Activated CD4-positive, alpha-beta T cell treated with anti-CD3 and anti-CD28 coated beads for 36 hours (primary cell): ENCODE data around the gene VEZT. TPM values are rescaled to one million over a fixed set of nuclear protein-coding genes. Genes with fewer than 3 reads are reported as not detected.
A peak's percentile ranks its signal among the peaks of the same experiment; 100 is the strongest.

Experiments
- ATAC-seq: fragments of 200-7000 bp; cut with Tn5 transposase; one replicate; pipeline ENCODE4 v1.10.0; 2021; ENCODE audit warnings: mild to moderate bottlenecking, moderate library complexity
- CTCF ChIA-PET: fragments of 350-600 bp; sonication (Branson Sonifier 250); formaldehyde crosslinking; loops from one replicate; lab custom pipeline; 2021; ENCODE audit warnings: antibody characterized with exemption; lab: Charles Lee
- POLR2A ChIA-PET: fragments of 350-600 bp; sonication (Branson Sonifier 250); formaldehyde crosslinking; loops from one replicate; lab custom pipeline; 2021; ENCODE audit warnings: antibody characterized with exemption, inconsistent platforms; lab: Charles Lee
- DNase-seq: peaks from one replicate; pipeline ENCODE4 v3.0.0-alpha.2; 2020
- H3K27ac Mint-ChIP-seq: one replicate; pipeline ENCODE4 v1.8.0; 2021; ENCODE audit warnings: mixed read lengths
- H3K27me3 Mint-ChIP-seq: one replicate; pipeline ENCODE4 v1.8.0; 2021; ENCODE audit warnings: mixed read lengths
- H3K36me3 Mint-ChIP-seq: one replicate; pipeline ENCODE4 v1.8.0; 2021; ENCODE audit warnings: low read depth, mixed read lengths
- H3K4me1 Mint-ChIP-seq: one replicate; pipeline ENCODE4 v1.8.0; 2021; ENCODE audit warnings: mixed read lengths
- H3K4me3 Mint-ChIP-seq: one replicate; pipeline ENCODE4 v1.8.0; 2021; ENCODE audit warnings: mild to moderate bottlenecking, moderate library complexity, mixed read lengths
- H3K9me3 Mint-ChIP-seq: one replicate; pipeline ENCODE4 v1.8.0; 2021; ENCODE audit warnings: low read depth, mixed read lengths
- intact Hi-C, 2 experiments: fragments of 100-400 bp; cut with DNase I in 1 of 2; cut with micrococcal nuclease in 1 of 2; formaldehyde crosslinking; loops; one replicate each; pipeline versions ENCODE4 v1.14.2 to v1.15.1; 2022 to 2024; cut with DNase I, micrococcal nuclease
- total RNA-seq, 2 experiments: library from RNA; stranded (reverse); gene quantifications; one replicate each; pipeline ENCODE4 v1.2.3, GENCODE V29; 2021

The VEZT gene
- total RNA-seq, 2 experiments from 2014 or later: 55.8 to 72.7 TPM

- ChIA-PET POLR2A (no interaction called here), CTCF (interaction anchor here (1.0 to 1.4 kb wide), 2 partner anchors 13 to 16 kb away, joined by 3 read pairs; no protein-coding TSS in a partner anchor)
- Mint-ChIP-seq H3K4me3 (no peak overlapping the region), H3K27ac (peak overlapping the region; percentile 21), H3K9me3 (no peaks in the 10 kb centered on the region), H3K36me3 (no peaks in the 10 kb centered on the region), H3K4me1 (peaks cover 26% of the 10 kb centered on the region), H3K27me3 (peaks cover 2% of the 10 kb centered on the region)
- intact Hi-C loops: no loop called here
- ATAC-seq (no peak), DNase-seq (no peak)
Measured at GRCh38 chr12:95202691-95203486, 14.7 kb upstream of the VEZT start.

DNA sequence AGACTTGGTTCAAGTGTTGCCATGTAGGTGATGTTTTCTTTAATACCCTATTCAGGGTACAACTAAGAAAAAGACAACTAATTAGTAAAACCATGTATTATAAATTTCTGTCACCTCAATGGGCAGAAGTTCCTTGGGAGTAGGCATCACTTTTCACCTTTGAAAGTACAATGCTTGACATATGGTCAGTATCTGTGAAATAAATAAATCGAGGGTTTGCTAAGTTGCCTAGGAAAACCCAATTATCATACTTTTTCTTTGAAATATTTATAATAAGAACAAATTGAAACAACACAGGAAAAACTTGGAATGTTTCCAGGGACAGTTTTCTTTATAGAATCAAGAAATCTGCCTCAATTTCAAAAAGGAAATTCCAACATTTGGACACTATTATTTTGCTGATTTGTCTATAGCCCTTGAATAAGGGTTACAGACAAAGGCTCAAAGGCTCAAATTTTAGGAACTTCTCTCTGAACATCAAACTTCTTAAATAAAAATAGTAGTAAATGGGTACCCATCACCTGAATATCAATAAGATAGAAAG lies 14.0 kb upstream of the VEZT start:
- H3K27me3 Mint-ChIP-seq: peaks cover 2% of the 10 kb centered on the region
- ATAC-seq (no peak), DNase-seq (no peak)
- ChIA-PET POLR2A (no interaction called here), CTCF (interaction anchor here (1.0 kb wide), 1 partner anchor 331 kb away, joined by 3 read pairs; no protein-coding TSS in a partner anchor)
- intact Hi-C loops: no loop called here
- H3K36me3 Mint-ChIP-seq: no peaks in the 10 kb centered on the region
- H3K9me3 Mint-ChIP-seq: no peaks in the 10 kb centered on the region
- H3K27ac Mint-ChIP-seq: no peak overlapping the region
- no peak overlapping the region for H3K4me3 Mint-ChIP-seq
- H3K4me1 Mint-ChIP-seq: peaks cover 26% of the 10 kb centered on the region

DNA sequence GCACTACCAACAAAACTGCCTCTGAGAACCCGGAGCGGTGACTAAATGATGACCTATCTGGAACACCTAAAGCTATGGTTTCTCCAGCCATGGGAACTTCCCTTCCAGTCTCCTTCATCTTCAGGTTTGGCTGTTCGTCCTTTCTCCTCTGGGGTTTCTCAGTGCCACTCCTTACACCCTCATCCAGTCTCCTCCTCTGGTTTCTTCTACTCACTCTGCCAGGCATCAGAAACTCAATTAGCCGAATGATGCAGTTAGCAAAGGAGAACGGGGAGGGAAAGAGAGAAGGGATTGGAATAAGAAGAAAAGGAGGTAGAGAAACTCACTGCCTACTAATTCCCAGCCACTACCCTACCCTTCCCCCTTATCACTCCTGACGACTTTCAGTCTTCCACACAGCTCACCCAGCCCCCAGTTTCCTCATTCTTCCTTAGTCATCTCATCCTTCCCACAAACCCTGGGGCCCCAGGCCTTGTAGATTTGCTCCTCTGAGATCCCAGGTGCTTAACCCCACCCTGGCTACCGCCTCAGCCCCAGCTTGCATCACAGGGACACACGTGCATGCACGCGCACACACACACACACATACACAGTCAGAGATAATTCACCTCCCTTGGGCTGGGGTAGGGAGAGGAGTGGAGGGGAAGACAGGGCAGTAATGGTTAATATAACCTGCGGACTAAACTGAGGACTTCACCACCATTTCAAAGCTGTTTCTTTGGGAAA lies 13.3 kb upstream of the VEZT start:
- CTCF ChIA-PET: interaction anchor here (1.0 kb wide), 1 partner anchor 330 kb away, joined by 3 read pairs; no protein-coding TSS in a partner anchor
- intact Hi-C loops: no loop called here
- Mint-ChIP-seq H3K4me3 (no peak overlapping the region), H3K4me1 (peaks cover 26% of the 10 kb centered on the region), H3K27ac (peak overlapping the region; percentile 69), H3K9me3 (no peaks in the 10 kb centered on the region), H3K36me3 (no peaks in the 10 kb centered on the region), H3K27me3 (peaks cover 2% of the 10 kb centered on the region)
- peak; percentile 39 for DNase-seq
- POLR2A ChIA-PET: no interaction called here
- ATAC-seq: peak; percentile 55

- intact Hi-C loops: no loop called here
- no peak overlapping the region for H3K4me3 Mint-ChIP-seq
- H3K27ac Mint-ChIP-seq: no peak overlapping the region
- CTCF ChIA-PET: no interaction called here
- POLR2A ChIA-PET: no interaction called here
- H3K36me3 Mint-ChIP-seq: no peaks in the 10 kb centered on the region
- ATAC-seq (no peak), DNase-seq (no peak)
- no peaks in the 10 kb centered on the region for H3K9me3 Mint-ChIP-seq
- H3K4me1 Mint-ChIP-seq: peaks cover 26% of the 10 kb centered on the region
- peaks cover 2% of the 10 kb centered on the region for H3K27me3 Mint-ChIP-seq
Measured at GRCh38 chr12:95205016-95205624, 12.5 kb upstream of the VEZT start.

GRCh38 chr12:95205685-95206084 lies 11.9 kb upstream of the VEZT start:
- H3K4me1 Mint-ChIP-seq: peaks cover 22% of the 10 kb centered on the region
- intact Hi-C loops: no loop called here
- ChIA-PET CTCF (no interaction called here), POLR2A (no interaction called here)
- no peak overlapping the region for H3K4me3 Mint-ChIP-seq
- no peak for ATAC-seq
- peaks cover 2% of the 10 kb centered on the region for H3K27me3 Mint-ChIP-seq
- no peak overlapping the region for H3K27ac Mint-ChIP-seq
- H3K36me3 Mint-ChIP-seq: no peaks in the 10 kb centered on the region
- DNase-seq: no peak
- H3K9me3 Mint-ChIP-seq: no peaks in the 10 kb centered on the region

- H3K9me3 Mint-ChIP-seq: no peaks in the 10 kb centered on the region
- ATAC-seq: no peak
- H3K27ac Mint-ChIP-seq: no peak overlapping the region
- ChIA-PET CTCF (interaction anchor here (0.6 kb wide), 1 partner anchor 168 kb away, joined by 3 read pairs; no protein-coding TSS in a partner anchor), POLR2A (no interaction called here)
- peaks cover 19% of the 10 kb centered on the region for H3K4me1 Mint-ChIP-seq
- H3K4me3 Mint-ChIP-seq: no peak overlapping the region
- H3K27me3 Mint-ChIP-seq: peaks cover 2% of the 10 kb centered on the region
- intact Hi-C loops: no loop called here
- H3K36me3 Mint-ChIP-seq: no peaks in the 10 kb centered on the region
- no peak for DNase-seq
Measured at GRCh38 chr12:95206916-95207315, 10.7 kb upstream of the VEZT start.

DNA sequence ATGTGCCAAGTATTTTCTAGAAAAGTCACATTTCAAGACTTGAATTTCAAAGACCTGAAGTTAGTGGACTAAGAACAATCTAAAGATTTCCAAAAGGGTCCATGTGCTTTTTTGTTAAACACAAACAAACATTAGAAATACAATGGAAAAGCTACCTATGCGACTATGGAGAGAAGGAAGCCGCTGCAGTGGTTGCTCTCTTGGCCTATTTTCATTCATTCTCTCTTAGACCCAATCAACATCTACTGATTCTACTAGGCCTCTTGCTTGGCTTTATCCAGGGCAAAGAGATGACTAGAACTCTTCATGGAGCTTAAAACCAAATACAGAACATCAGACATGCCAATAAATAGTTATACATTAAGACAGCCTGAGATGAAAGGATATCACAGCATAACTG lies 10.2 kb upstream of the VEZT start:
- Mint-ChIP-seq H3K27ac (no peak overlapping the region), H3K27me3 (peaks cover 2% of the 10 kb centered on the region), H3K4me3 (no peak overlapping the region), H3K4me1 (peaks cover 19% of the 10 kb centered on the region), H3K36me3 (no peaks in the 10 kb centered on the region), H3K9me3 (no peaks in the 10 kb centered on the region)
- DNase-seq (no peak), ATAC-seq (no peak)
- intact Hi-C loops: no loop called here
- ChIA-PET POLR2A (no interaction called here), CTCF (no interaction called here)

- H3K4me3 Mint-ChIP-seq: no peak overlapping the region
- ChIA-PET POLR2A (no interaction called here), CTCF (interaction anchor here (0.7 kb wide), 1 partner anchor 52 kb away, joined by 3 read pairs; no protein-coding TSS in a partner anchor)
- no peak for DNase-seq
- no peaks in the 10 kb centered on the region for H3K27me3 Mint-ChIP-seq
- H3K4me1 Mint-ChIP-seq: peaks cover 11% of the 10 kb centered on the region
- ATAC-seq: no peak
- no peak overlapping the region for H3K27ac Mint-ChIP-seq
- no peaks in the 10 kb centered on the region for H3K36me3 Mint-ChIP-seq
- no peaks in the 10 kb centered on the region for H3K9me3 Mint-ChIP-seq
- intact Hi-C loops: no loop called here
Measured at GRCh38 chr12:95208678-95209077, 8.9 kb upstream of the VEZT start.

DNA sequence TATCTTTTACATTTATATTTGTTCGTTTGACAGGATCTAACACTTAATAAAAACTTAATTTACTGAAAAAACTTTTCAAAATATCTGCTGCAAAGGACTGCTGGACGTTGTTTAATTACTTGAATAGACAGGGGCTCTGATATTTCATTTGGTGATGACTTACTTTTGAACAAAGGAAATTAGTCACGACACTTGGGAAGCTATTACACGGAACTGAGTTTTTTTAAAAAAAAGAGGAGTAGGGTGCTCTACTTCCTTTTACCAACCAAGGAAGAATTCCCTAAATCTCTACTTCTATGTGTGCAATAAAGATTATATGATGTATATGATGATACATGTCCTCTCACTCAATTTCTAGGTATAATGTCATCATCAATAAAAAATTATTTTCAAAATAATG lies 5.0 kb upstream of the VEZT start:
- intact Hi-C loops: no loop called here
- no peaks in the 10 kb centered on the region for H3K9me3 Mint-ChIP-seq
- ATAC-seq: no peak
- peaks cover 3% of the 10 kb centered on the region for H3K27me3 Mint-ChIP-seq
- H3K27ac Mint-ChIP-seq: no peak overlapping the region
- CTCF ChIA-PET: interaction anchor here (0.6 kb wide), 1 partner anchor 28 kb away, joined by 4 read pairs; no protein-coding TSS in a partner anchor
- no peak for DNase-seq
- H3K4me3 Mint-ChIP-seq: no peak overlapping the region
- POLR2A ChIA-PET: no interaction called here
- H3K4me1 Mint-ChIP-seq: peaks cover 7% of the 10 kb centered on the region
- H3K36me3 Mint-ChIP-seq: peaks cover under 1% of the 10 kb centered on the region

GRCh38 chr12:95213119-95213518 lies 4.5 kb upstream of the VEZT start:
- ChIA-PET CTCF (no interaction called here), POLR2A (no interaction called here)
- intact Hi-C loops: no loop called here

GRCh38 chr12:95213928-95214327 lies 3.7 kb upstream of the VEZT start:
- Mint-ChIP-seq H3K27ac (no peak overlapping the region), H3K9me3 (no peaks in the 10 kb centered on the region), H3K27me3 (peaks cover 3% of the 10 kb centered on the region), H3K4me3 (no peak overlapping the region), H3K4me1 (peaks cover 9% of the 10 kb centered on the region), H3K36me3 (peaks cover 3% of the 10 kb centered on the region)
- DNase-seq: no peak
- intact Hi-C loops: no loop called here
- POLR2A ChIA-PET: interaction anchor here (0.7 kb wide), 1 partner anchor 8 kb away, joined by 7 read pairs; no protein-coding TSS in a partner anchor
- no peak for ATAC-seq
- CTCF ChIA-PET: interaction anchor here (1.2 kb wide), 1 partner anchor 31 kb away, joined by 3 read pairs; no protein-coding TSS in a partner anchor

More at GRCh38 chr12:95213119-95213518, 4.5 kb upstream of the VEZT start:
- ATAC-seq: no peak
- Mint-ChIP-seq H3K27ac (no peak overlapping the region), H3K36me3 (peaks cover 2% of the 10 kb centered on the region), H3K27me3 (peaks cover 3% of the 10 kb centered on the region), H3K9me3 (no peaks in the 10 kb centered on the region), H3K4me3 (no peak overlapping the region), H3K4me1 (peaks cover 7% of the 10 kb centered on the region)
- DNase-seq: no peak
